Neuronal stem cell (in vitro differentiated cells): ENCODE data around the gene ABCA7.

ENCODE experiments used
- DNase-seq: peaks from one replicate; pipeline ENCODE4 v3.0.0-alpha.2; 2013; ENCODE audit warnings: low spot score
- H2AFZ ChIP-seq: one replicate; pipeline ENCODE4 v1.6.1; 2013; ENCODE audit warnings: mild to moderate bottlenecking, low read length, inconsistent platforms
- H2AK5ac ChIP-seq: 2 replicates; pipeline ENCODE4 v1.6.1; 2013; ENCODE audit warnings: low read depth, mild to moderate bottlenecking, inconsistent platforms, low read length, moderate library complexity, mixed read lengths
- H2BK120ac ChIP-seq: 2 replicates; pipeline ENCODE4 v1.6.1; 2013; ENCODE audit warnings: low read depth, mild to moderate bottlenecking, inconsistent platforms, low read length, moderate library complexity, mixed read lengths
- H2BK12ac ChIP-seq: one replicate; pipeline ENCODE4 v1.6.1; 2013; ENCODE audit warnings: low read length, inconsistent platforms
- H2BK15ac ChIP-seq: 2 replicates; pipeline ENCODE4 v1.6.1; 2013; ENCODE audit warnings: mild to moderate bottlenecking, low read length, inconsistent platforms, mixed read lengths
- H2BK5ac ChIP-seq: one replicate; pipeline ENCODE4 v1.6.1; 2013; ENCODE audit warnings: inconsistent platforms, mild to moderate bottlenecking, low read length, moderate library complexity
- H3K14ac ChIP-seq: one replicate; pipeline ENCODE4 v1.6.1; 2013; ENCODE audit warnings: low read length, inconsistent platforms
- H3K18ac ChIP-seq: 2 replicates; pipeline ENCODE4 v1.6.1; 2013; ENCODE audit warnings: low read length, inconsistent platforms
- H3K23ac ChIP-seq: 2 replicates; pipeline ENCODE4 v1.6.1; 2013; ENCODE audit warnings: low read depth, mild to moderate bottlenecking, mixed read lengths, low read length, inconsistent platforms; ENCODE audit not compliant: poor library complexity
- H3K27ac ChIP-seq: replicated peaks from 3 replicates; pipeline ENCODE4 v1.5.1; 2013; ENCODE audit warnings: low read length, inconsistent platforms
- H3K27me3 ChIP-seq, 3 experiments: 2 replicates each; pipeline ENCODE4 v1.6.1; 2013; ENCODE audit warnings: low read length in 3 of 3, mild to moderate bottlenecking in 2 of 3, inconsistent platforms in 1 of 3, low read depth in 1 of 3, mixed read lengths in 1 of 3, moderate library complexity in 1 of 3; ENCODE audit not compliant: control insufficient read depth in 3 of 3, insufficient read depth in 3 of 3
- H3K36me3 ChIP-seq, 2 donors: replicated peaks in 1 of 2; 2 replicates each; pipeline ENCODE4 v1.6.1; 2013; ENCODE audit warnings: low read length in 2 of 2; ENCODE audit not compliant: control insufficient read depth in 2 of 2, insufficient read depth in 2 of 2
- H3K4ac ChIP-seq: 2 replicates; pipeline ENCODE4 v1.6.1; 2013; ENCODE audit warnings: inconsistent platforms, mild to moderate bottlenecking, low read length, moderate library complexity
- H3K4me1 ChIP-seq, 2 donors: 1 replicate in 1 of 2; 2 replicates in 1 of 2; pipeline ENCODE4 v1.6.1; 2013; ENCODE audit warnings: low read length in 2 of 2, low read depth in 1 of 2; ENCODE audit not compliant: control insufficient read depth in 2 of 2, insufficient read depth in 1 of 2
- H3K4me2 ChIP-seq: one replicate; pipeline ENCODE4 v1.6.1; 2013; ENCODE audit warnings: mild to moderate bottlenecking, low read length, inconsistent platforms; ENCODE audit not compliant: insufficient read depth, poor library complexity, severe bottlenecking
- H3K4me3 ChIP-seq, 2 donors: 2 replicates each; pipeline ENCODE4 v1.5.1; 2013; ENCODE audit warnings: low read length in 2 of 2, mild to moderate bottlenecking in 2 of 2, inconsistent platforms in 1 of 2, moderate library complexity in 1 of 2
- H3K79me1 ChIP-seq: one replicate; pipeline ENCODE4 v1.6.1; 2013; ENCODE audit warnings: low read depth, mild to moderate bottlenecking, inconsistent platforms, low read length, moderate library complexity
- H3K9ac ChIP-seq: one replicate; pipeline ENCODE4 v1.6.1; 2013; ENCODE audit warnings: mild to moderate bottlenecking, low read depth, low read length, inconsistent platforms; ENCODE audit not compliant: poor library complexity
- H3K9me3 ChIP-seq, 2 donors: replicated peaks in 1 of 2; 2 replicates each; pipeline versions ENCODE3 to v1.6.1; 2013; ENCODE audit warnings: low read length in 2 of 2, mild to moderate bottlenecking in 2 of 2, inconsistent platforms in 1 of 2, low read depth in 1 of 2, mixed read lengths in 1 of 2, moderate library complexity in 1 of 2; ENCODE audit not compliant: control insufficient read depth in 2 of 2, insufficient read depth in 1 of 2
- H4K8ac ChIP-seq: one replicate; pipeline ENCODE4 v1.6.1; 2013; ENCODE audit warnings: low read depth, mild to moderate bottlenecking, inconsistent platforms, low read length, moderate library complexity
- H4K91ac ChIP-seq: one replicate; pipeline ENCODE4 v1.6.1; 2013; ENCODE audit warnings: low read length, low read depth, mild to moderate bottlenecking, inconsistent platforms; ENCODE audit not compliant: poor library complexity
- WGBS, 2 donors: extraction: QIAGEN DNeasy Blood & Tissue Kit; methylation state at CpG; one replicate each; pipeline ENCODE4 v1.1.7; 2013; ENCODE audit warnings: missing lambda C conversion rate in 2 of 2, mixed read lengths in 1 of 2; ENCODE audit not compliant: insufficient read length in 2 of 2, insufficient replicate concordance in 1 of 2; ENCODE audit errors: extremely low coverage in 2 of 2; 5-methylcytosine and 5-hydroxymethylcytosine counted together

Gene ABCA7

GRCh38 chr19:1106841-1107660 is 67.1 kb downstream of the ABCA7 start:
- Histone ChIP-seq H3K4me2 (no peak overlapping the region), H2AK5ac (peak overlapping the region; percentile 86), H3K14ac (no peak overlapping the region), H3K9me3 (no peaks in the 10 kb centered on the region), H2BK120ac (no peak overlapping the region), H3K27me3 (no peaks in the 10 kb centered on the region), H3K4me3 (no peak overlapping the region), H2BK15ac (no peak overlapping the region), H2AFZ (no peak overlapping the region), H3K36me3 (peaks cover 20 to 42% of the 10 kb centered on the region in 2 donors), H4K91ac (no peak overlapping the region), H4K8ac (no peak overlapping the region), H3K79me1 (peaks cover 18% of the 10 kb centered on the region), H2BK12ac (no peak overlapping the region), H2BK5ac (no peak overlapping the region), H3K23ac (peak overlapping the region; percentile 85), H3K4me1 (peaks cover 9 to 17% of the 10 kb centered on the region in 2 donors), H3K4ac (no peak overlapping the region), H3K18ac (peak overlapping the region; percentile 38), H3K27ac (no peak overlapping the region), H3K9ac (peak overlapping the region; percentile 70)
- no CpG with 5 or more reads among the region's 17 CpGs for WGBS, 2 donors
- no peak for DNase-seq

- no peak for DNase-seq
- no peak overlapping the region for H2BK5ac ChIP-seq
- H3K4ac ChIP-seq = no peak overlapping the region
- no peak overlapping the region for H3K4me2 ChIP-seq
- H3K27ac ChIP-seq = no peak overlapping the region
- H3K18ac ChIP-seq = no peak overlapping the region
- no CpG with 5 or more reads among the region's 25 CpGs for WGBS, 2 donors
- no peak overlapping the region for H2BK120ac ChIP-seq
- H2AK5ac ChIP-seq = no peak overlapping the region
- H2AFZ ChIP-seq = no peak overlapping the region
- H3K9ac ChIP-seq = no peak overlapping the region
- no peak overlapping the region for H2BK12ac ChIP-seq
- H3K4me1 ChIP-seq = peaks cover 9 to 11% of the 10 kb centered on the region in 2 donors
- H3K79me1 ChIP-seq = peaks cover 18% of the 10 kb centered on the region
- H3K36me3 ChIP-seq = peaks cover 20 to 47% of the 10 kb centered on the region in 2 donors
- no peak overlapping the region for H3K4me3 ChIP-seq
- no peak overlapping the region for H3K14ac ChIP-seq
- no peaks in the 10 kb centered on the region for H3K27me3 ChIP-seq
- H3K9me3 ChIP-seq = no peaks in the 10 kb centered on the region
- H4K8ac ChIP-seq = no peak overlapping the region
- H2BK15ac ChIP-seq = no peak overlapping the region
- no peak overlapping the region for H4K91ac ChIP-seq
- H3K23ac ChIP-seq = no peak overlapping the region
These were observed 67.9 kb downstream of the ABCA7 start for GRCh38 chr19:1107661-1108261.

- no peak overlapping the region for H4K91ac ChIP-seq
- no peaks in the 10 kb centered on the region for H3K9me3 ChIP-seq
- WGBS, 2 donors = no CpG with 5 or more reads among the region's 89 CpGs
- no peak overlapping the region for H3K23ac ChIP-seq
- no peak for DNase-seq
- H2AK5ac ChIP-seq = no peak overlapping the region
- H2BK15ac ChIP-seq = no peak overlapping the region
- H2BK12ac ChIP-seq = peak overlapping the region; percentile 58
- H3K9ac ChIP-seq = no peak overlapping the region
- H3K4me3 ChIP-seq = no peak overlapping the region
- H2BK120ac ChIP-seq = no peak overlapping the region
- H3K4me2 ChIP-seq = no peak overlapping the region
- H3K36me3 ChIP-seq = peaks cover 20 to 51% of the 10 kb centered on the region in 2 donors
- H3K4me1 ChIP-seq = peaks cover 10% of the 10 kb centered on the region in 2 donors
- H2AFZ ChIP-seq = no peak overlapping the region
- no peak overlapping the region for H3K18ac ChIP-seq
- no peak overlapping the region for H3K27ac ChIP-seq
- H2BK5ac ChIP-seq = no peak overlapping the region
- H3K14ac ChIP-seq = no peak overlapping the region
- no peak overlapping the region for H4K8ac ChIP-seq
- no peak overlapping the region for H3K4ac ChIP-seq
- peaks cover 21% of the 10 kb centered on the region for H3K79me1 ChIP-seq
- no peaks in the 10 kb centered on the region for H3K27me3 ChIP-seq
These were observed 68.6 kb downstream of the ABCA7 start for GRCh38 chr19:1108291-1109031.
